HuH-7 (cell line): Measurements from ENCODE around the gene NDUFV3.
A peak's percentile ranks its signal among the peaks of the same experiment; 100 is the strongest.
"Not testable (repeated sequence)": the region's sequence is repeated elsewhere in the genome, so short reads cannot be mapped to it uniquely, and the experiment has no call there.

ENCODE experiments used
- DNase-seq: peaks from one replicate; pipeline ENCODE4 v3.0.0; 2011; ENCODE audit warnings: low spot score

The NDUFV3 gene

DNA sequence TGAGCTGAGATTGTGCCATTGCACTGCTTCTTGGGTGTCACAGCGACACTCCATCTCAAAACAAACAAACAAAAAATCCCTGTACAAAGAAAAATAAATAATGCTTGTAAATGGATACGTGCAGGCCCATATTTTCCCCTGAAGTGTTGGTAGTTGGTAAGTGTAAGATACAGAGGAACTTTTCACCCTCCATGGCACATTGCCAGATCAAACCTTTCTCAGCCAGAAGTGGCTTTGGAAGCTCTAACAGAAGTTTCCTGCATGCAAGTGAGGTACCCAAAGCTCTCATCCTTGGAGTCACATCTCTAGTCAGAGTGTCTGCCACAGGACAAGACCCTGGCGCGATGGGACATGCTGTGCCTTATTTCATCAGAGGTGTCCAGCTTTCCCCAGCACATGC lies 7.3 kb downstream of the NDUFV3 start:
- DNase-seq, result no peak

- DNase-seq, result no peak
Measured at GRCh38 chr21:42903817-42904216, 10.7 kb downstream of the NDUFV3 start.

DNA sequence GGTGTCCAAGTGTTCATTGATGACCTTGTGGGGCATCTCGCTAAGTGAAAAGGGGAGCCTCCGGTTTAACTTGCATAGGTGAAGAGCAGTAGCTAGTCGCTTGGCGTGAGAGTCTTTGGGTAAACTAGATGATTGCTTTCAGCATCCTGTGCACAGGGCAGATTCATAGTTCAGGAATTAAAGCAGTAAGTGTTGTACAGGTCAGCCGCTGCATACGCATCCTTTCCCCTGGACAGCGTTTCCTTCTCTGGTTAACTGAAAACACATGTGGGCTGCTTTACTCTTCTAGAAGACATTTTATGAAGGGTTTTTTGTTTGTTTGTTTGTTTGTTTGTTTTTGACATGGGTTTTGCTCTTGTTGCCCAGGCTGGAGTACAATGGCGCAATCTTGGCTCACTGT lies 12.1 kb downstream of the NDUFV3 start:
- DNase-seq, result no peak

DNA sequence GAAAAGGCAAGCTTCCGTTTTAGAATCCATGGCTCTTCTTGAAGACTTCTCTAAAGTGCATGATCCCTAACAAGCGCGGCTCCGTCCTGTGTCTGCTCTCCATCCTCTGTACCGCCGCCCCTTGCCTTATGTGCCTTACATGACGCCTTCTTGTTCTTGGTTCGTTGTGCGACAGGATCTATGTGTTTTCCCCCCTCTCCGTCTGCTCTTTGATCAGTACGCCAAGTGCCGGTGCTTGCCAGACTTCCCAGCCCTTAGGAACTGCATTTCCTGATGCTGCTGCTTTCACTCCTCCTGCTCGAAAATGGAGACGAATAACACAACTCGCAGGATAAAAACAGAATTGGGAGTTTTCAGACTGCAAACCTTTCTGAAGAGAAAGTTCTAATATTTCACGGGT lies 13.1 kb downstream of the NDUFV3 start:
- DNase-seq, result no peak

GRCh38 chr21:42908484-42908883 lies 15.4 kb downstream of the NDUFV3 start:
- not testable (repeated sequence) for DNase-seq

- not testable (repeated sequence) for DNase-seq
Measured at GRCh38 chr21:42911920-42912319, 18.8 kb downstream of the NDUFV3 start.

GRCh38 chr21:42913476-42913875 lies 20.4 kb downstream of the NDUFV3 start:
- DNase-seq, result no peak

DNA sequence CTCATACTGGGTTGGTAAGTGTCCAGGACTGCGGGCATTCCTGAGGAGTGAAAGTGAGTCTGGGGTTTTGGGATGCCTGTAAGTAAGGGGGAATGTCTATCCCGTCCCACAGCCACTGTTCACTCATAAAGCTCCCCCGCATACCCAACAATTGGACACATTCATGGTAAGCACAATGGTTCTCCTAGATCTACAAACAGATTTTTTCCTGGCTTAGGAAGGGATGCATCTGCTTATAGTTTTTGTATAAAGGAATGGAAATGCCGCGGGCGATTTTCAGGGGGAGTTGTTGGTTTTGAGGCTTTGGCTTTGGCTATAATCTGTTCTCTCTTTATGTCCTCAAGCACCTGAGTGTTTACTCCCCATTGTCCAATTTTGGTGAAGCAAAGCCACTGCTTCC lies 25.2 kb downstream of the NDUFV3 start:
- DNase-seq, result no peak

GRCh38 chr21:42921927-42922326 lies 28.8 kb downstream of the NDUFV3 start:
- no peak for DNase-seq

- DNase-seq, result no peak
Measured at GRCh38 chr21:42922918-42923317, 29.8 kb downstream of the NDUFV3 start.

- DNase-seq, result peak; percentile 85
Measured at GRCh38 chr21:42923553-42924432, 30.7 kb downstream of the NDUFV3 start.

DNA sequence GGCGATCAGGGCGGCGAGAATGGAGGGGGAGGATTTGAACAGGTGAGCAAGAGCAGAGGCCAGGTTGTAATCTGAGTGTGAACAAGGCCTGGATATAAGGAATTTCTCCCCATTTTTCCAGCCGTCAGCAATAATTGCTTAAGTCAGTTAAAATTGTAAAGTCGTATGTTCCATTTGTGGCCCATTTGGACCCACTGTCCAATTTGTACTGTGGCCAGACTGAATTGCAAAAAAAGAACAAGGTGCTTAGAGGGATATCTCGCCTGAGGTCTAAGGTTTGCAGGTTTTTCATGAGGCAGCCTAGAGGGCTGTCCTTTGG lies 31.3 kb downstream of the NDUFV3 start:
- no peak for DNase-seq

- DNase-seq, result no peak
Measured at GRCh38 chr21:42925114-42925926, 32.2 kb downstream of the NDUFV3 start, which contains the start of gene ERVH48-1. ERVH48-1 (minus strand) TSS chr21:42925630; CDS start chr21:42919006, 6,624 bp downstream.

- not testable (repeated sequence) for DNase-seq
Measured at GRCh38 chr21:42927474-42928200, 34.5 kb downstream of the NDUFV3 start.

DNA sequence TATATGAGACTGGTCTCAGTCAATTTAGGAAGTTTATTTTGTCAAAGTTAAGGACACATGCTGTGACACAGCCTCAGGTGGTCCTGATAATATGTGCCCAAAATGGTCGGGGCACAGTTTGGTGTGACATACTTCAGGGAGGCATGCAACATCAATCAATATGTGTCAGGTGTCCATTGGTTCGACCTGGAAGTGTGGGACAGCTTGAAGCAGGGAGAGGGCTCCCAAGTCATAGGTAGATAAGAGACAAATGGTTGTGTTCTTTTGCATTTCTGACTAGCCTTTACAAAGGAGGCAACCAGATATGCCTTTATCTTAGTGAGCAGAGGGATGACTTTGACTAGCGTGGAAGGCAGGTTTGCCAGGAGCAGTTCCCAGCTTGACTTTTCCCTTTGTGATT lies 36.9 kb downstream of the NDUFV3 start:
- DNase-seq, result no peak

DNA sequence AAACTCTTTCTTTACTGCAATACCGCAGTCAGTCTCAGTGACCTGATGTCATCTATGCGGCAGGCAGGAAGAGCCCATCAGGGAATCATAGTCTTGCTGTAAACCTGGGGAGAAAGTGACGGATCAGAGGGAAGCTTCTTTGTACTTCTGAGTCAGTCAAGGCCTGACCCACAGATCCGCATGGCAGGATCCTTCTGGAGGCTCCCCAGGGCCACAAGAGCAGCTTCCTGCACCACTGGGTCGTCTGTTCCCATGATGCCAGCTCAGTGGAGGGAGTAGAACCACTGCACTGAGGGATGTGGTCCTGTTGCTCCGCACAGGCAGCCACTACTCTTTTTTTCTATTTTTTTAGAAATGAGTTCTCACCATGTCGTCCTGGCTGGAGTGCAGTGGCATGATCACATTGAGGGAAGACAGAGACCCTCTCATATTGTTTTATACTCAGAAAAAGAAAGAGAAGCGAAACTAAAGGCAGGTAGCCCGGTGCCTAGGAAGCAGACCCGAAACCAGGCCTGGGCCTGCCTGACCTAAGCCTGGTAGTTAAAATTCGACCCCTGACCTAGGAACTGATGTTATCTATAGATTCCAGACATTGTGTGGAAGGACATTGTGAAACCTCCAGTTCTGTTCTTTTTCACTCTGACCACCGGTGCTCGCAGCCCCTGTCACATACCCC lies 38.6 kb downstream of the NDUFV3 start:
- no peak for DNase-seq

GRCh38 chr21:42932378-42933136 lies 39.4 kb downstream of the NDUFV3 start:
- not testable (repeated sequence) for DNase-seq

DNA sequence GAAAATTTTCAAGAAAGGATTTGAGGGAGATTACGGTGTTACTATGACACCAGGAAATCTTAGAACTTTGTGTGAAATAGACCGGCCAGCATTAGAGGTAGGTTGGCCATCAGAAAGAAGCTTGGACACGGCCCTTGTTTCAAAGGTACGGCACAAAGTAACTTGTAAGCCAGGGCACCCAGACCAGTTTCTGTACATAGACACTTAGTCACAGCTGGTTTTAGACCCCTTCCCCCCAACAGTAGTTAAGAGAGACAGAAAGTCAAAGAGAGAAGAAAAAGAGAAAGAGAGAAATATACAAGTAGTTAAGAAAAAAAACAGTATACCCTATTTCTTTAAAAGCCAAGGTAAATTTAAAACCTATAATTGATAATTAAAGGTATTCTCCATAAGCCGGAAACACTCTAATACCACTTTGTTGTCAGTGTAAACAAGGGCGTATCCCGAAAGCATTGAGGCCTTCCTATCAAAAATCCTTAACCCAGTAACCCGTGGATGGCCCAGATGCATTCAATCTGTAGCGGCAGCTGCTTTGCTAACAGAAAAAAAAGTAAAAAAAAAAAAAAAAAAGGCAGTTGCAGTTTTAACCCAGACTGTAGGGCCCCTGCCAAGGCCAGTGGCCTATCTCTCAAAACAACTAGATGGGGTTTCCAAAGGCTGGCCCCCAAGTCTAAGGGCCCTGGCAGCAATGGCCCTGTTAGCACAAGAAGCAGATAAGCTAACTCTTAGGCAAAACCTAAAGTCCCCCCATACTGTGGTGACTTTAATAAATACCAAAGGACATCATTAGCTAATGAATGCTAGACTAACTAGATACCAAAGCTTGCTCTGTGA lies 40.2 kb downstream of the NDUFV3 start:
- not testable (repeated sequence) for DNase-seq

- not testable (repeated sequence) for DNase-seq
Measured at GRCh38 chr21:42933973-42934372, 40.9 kb downstream of the NDUFV3 start.

- not testable (repeated sequence) for DNase-seq
Measured at GRCh38 chr21:42936360-42936759, 43.3 kb downstream of the NDUFV3 start.
